Stomach (tissue), 9 donors: Measurements from ENCODE around the gene C20orf173. TPM values are rescaled to one million over a fixed set of nuclear protein-coding genes. Genes with fewer than 3 reads are reported as not detected.

Source experiments
- DNase-seq, 2 donors: peaks; one replicate each; pipeline versions ENCODE4 v3.0.0 to v3.0.0-alpha.2; 2013 to 2019
- H3K27ac ChIP-seq, 5 donors: fragments of 200-600 bp in 4 of 5; sonication (generic) in 4 of 5; one replicate each; pipeline ENCODE4 v1.5.1; 2013 to 2019; ENCODE audit warnings: mild to moderate bottlenecking in 1 of 5, moderate library complexity in 1 of 5
- H3K27me3 ChIP-seq, 3 donors: fragments of 200-600 bp; sonication (generic); one replicate each; pipeline ENCODE4 v1.5.1; 2017 to 2019; ENCODE audit warnings: mixed run types in 1 of 3
- H3K36me3 ChIP-seq, 4 donors: fragments of 200-600 bp; sonication (generic); 1 replicate in 3 of 4; 2 replicates in 1 of 4; pipeline ENCODE4 v1.5.1; 2016 to 2019
- H3K4me1 ChIP-seq, 4 donors: fragments of 200-600 bp; sonication (generic); one replicate each; pipeline ENCODE4 v1.5.1; 2016 to 2019
- H3K4me3 ChIP-seq, 4 donors: fragments of 200-600 bp; sonication (generic) in 3 of 4; one replicate each; pipeline ENCODE4 v1.5.1; 2016 to 2019; ENCODE audit warnings: mild to moderate bottlenecking in 1 of 4
- H3K9me3 ChIP-seq, 4 donors: fragments of 200-600 bp; sonication (generic); one replicate each; pipeline ENCODE4 v1.5.1; 2016 to 2019
- EP300 ChIP-seq: sonication (generic); formaldehyde crosslinking; IDR thresholded peaks from one replicate; pipeline ENCODE4 v1.6.1; 2017; ENCODE audit warnings: antibody characterized with exemption
- POLR2A ChIP-seq, 4 donors: fragments of 450-650 bp; IDR thresholded peaks; one replicate each; pipeline ENCODE4 v1.6.1; 2016; ENCODE audit warnings: antibody characterized with exemption in 4 of 4, control low read depth in 2 of 4, mild to moderate bottlenecking in 1 of 4, moderate library complexity in 1 of 4
- POLR2AphosphoS5 ChIP-seq, 3 donors: sonication (generic); formaldehyde crosslinking; IDR thresholded peaks; one replicate each; pipeline ENCODE4 v1.6.1; 2016; ENCODE audit warnings: antibody characterized with exemption in 3 of 3
- WGBS, 5 donors: extraction: QIAGEN DNeasy Blood & Tissue Kit in 3 of 5; methylation state at CpG; one replicate each; pipeline versions ENCODE4 v1.1.5 to v1.1.7; 2013 to 2018; 5-methylcytosine and 5-hydroxymethylcytosine counted together
- intact Hi-C: fragments of 100-400 bp; cut with DNase I; formaldehyde crosslinking; loops from one replicate; pipeline ENCODE4 v1.15.1; 2023; ENCODE audit warnings: low total_unique reads
- polyA plus RNA-seq, 3 donors: library from polyadenylated mRNA; stranded (reverse); fragments of 200-250 nt; gene quantifications; one replicate each; pipeline ENCODE4 v1.2.3, GENCODE V29; 2013
- total RNA-seq, 5 donors: library from RNA; depleted of rRNA; stranded (reverse); fragments of >200 nt; gene quantifications; one replicate each; pipeline versions ENCODE4 v1.1.0 to v1.2.3, GENCODE V29; 2014 to 2016
- TF ChIP-seq, protein P1 (sequence below), 7 experiments: fragments of 450-650 bp in 4 of 7; fragments of 200-600 bp in 3 of 7; sonication (generic) in 3 of 7; IDR thresholded peaks; one replicate each; pipeline ENCODE4 v1.5.1; 2016 to 2019; ENCODE audit warnings: antibody characterized with exemption in 7 of 7, control low read depth in 2 of 7, mild to moderate bottlenecking in 1 of 7
- donor health status: healthy with polysubstance abuse.
- donor health status: Bipolar disorder and iron deficiency.
- donor health status: healthy.

The C20orf173 gene
- total and polyA plus RNA-seq, 8 donors, result not detected

DNA sequence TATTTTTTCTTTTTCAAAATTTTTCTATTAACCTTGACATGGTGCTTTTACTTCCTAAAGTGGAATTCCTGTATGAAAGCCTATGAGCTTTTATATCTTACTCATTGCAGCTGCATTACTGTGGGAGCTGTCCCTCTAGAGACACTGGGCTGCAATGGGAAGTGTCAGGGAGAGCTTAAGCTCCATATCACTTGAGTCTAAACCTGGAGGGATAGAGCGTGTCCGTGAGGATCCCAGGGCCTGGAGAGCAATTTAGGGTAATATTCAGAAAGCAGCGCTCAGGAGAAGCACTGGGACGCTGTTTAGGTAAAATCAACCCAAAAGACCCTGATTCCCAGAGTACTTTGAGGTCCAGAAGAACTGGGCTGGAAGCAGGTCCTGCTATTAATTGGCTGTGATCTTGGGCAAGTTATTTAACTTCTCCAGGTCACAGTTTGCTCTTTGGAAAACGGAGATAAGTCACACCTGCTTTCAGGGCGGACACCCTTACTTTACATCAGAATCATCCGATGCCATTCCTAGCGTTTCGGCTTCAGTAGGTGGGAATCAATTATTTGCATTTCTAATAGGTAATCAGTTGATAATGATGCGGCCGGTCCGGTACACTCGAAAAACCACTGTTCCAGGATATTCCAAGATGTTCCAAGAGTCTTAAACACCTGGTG, 11.8 kb upstream of the C20orf173 start:
- 17 to 31% (median 23%) methylated on average over 13 of the region's 13 CpGs for WGBS, 5 donors
- Histone ChIP-seq H3K4me1 (peaks cover 16 to 35% (median 30%) of the 10 kb centered on the region in 4 donors), H3K9me3 (no peaks in the 10 kb centered on the region), H3K36me3 (peaks cover 0 to 33% (median 30%) of the 10 kb centered on the region in 4 donors), H3K4me3 (peak overlapping the region; percentile 70 to 94 (median 74)), H3K27ac (peak overlapping the region; percentile 83 to 89 (median 86)), H3K27me3 (no peaks in the 10 kb centered on the region)
- peak in 1 of 2 donors; percentile 33 for DNase-seq
- intact Hi-C loops, result no loop called here
- TF ChIP-seq POLR2AphosphoS5 (IDR thresholded peaks at IDR 0.05) (no peak), POLR2A (IDR thresholded peaks at IDR 0.05) (no peak), EP300 (no peak)
- TF ChIP-seq, protein P1, sequence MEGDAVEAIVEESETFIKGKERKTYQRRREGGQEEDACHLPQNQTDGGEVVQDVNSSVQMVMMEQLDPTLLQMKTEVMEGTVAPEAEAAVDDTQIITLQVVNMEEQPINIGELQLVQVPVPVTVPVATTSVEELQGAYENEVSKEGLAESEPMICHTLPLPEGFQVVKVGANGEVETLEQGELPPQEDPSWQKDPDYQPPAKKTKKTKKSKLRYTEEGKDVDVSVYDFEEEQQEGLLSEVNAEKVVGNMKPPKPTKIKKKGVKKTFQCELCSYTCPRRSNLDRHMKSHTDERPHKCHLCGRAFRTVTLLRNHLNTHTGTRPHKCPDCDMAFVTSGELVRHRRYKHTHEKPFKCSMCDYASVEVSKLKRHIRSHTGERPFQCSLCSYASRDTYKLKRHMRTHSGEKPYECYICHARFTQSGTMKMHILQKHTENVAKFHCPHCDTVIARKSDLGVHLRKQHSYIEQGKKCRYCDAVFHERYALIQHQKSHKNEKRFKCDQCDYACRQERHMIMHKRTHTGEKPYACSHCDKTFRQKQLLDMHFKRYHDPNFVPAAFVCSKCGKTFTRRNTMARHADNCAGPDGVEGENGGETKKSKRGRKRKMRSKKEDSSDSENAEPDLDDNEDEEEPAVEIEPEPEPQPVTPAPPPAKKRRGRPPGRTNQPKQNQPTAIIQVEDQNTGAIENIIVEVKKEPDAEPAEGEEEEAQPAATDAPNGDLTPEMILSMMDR (IDR thresholded peaks at IDR 0.05), result no peak

DNA sequence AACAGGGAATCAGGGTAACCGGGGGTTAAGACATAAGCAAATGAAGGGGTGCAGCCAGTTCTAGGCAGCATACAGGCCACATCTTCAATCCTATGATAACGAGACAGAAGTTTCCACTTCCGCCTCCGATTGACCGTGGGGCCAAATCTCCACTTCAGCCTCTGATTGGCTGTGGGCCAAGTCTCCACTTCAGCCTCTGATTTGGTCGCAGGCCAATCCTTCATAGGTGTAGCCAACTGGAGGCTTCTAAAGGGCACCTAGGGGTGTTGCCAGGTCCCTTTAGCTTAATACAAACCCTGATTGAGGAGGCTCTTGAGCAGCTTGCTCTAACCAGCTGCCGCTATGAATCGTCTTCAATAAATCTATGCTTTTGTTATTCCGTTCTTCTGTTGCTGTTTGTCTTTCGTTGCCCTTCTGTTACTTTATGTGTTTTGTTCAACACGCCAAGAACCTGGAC, 10.3 kb upstream of the C20orf173 start:
- H3K27ac ChIP-seq, result peak overlapping the region in 2 of 5 donors; percentile 3 to 27
- H3K4me3 ChIP-seq, result no peak overlapping the region
- peaks cover 0 to 19% (median 17%) of the 10 kb centered on the region in 4 donors for H3K36me3 ChIP-seq
- H3K27me3 ChIP-seq, result no peaks in the 10 kb centered on the region
- peak; percentile 91 for DNase-seq
- peaks cover 16 to 35% (median 30%) of the 10 kb centered on the region in 4 donors for H3K4me1 ChIP-seq
- intact Hi-C loops, result no loop called here
- 23 to 35% (median 30%) methylated on average over 11 of the region's 11 CpGs for WGBS, 5 donors
- H3K9me3 ChIP-seq, result no peaks in the 10 kb centered on the region
- TF ChIP-seq POLR2AphosphoS5 (IDR thresholded peaks at IDR 0.05), result peak in 2 of 3 donors; percentile 23 to 72
- TF ChIP-seq, protein P1 (IDR thresholded peaks at IDR 0.05), result no peak

DNA sequence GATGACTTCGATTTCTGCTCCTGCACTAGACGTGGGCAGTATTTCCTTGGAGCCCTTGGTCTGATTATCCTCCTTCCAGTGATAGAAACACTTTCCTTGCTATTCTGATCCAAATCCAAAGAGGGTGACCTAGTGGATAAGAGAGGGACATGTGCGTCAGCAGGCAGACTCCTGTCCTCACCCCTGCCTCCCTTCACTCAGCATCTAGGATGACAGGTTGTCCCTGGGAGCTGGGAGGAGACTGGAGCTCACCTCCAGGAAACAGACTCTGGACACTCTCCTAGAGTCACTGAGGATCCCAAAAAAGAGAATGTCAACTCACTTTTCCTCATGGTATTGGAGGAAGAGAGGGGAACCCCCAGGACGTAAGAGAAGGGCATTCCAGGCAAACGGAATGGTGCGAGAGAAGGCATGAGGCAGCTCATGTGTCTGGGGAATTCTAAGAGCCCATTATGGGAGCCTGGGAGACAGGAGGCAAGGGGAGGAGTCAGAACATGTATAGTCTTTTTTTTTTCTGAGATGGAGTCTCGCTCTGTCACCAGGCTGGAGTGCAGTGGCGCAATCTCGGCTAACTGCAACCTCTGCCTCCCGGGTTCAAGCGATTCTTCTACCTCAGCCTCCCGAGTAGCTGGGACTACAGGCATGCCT, 2.2 kb downstream of the C20orf173 start:
- Histone ChIP-seq H3K27me3 (no peaks in the 10 kb centered on the region), H3K27ac (no peak overlapping the region), H3K36me3 (no peaks in the 10 kb centered on the region), H3K4me1 (no peaks in the 10 kb centered on the region), H3K4me3 (no peak overlapping the region), H3K9me3 (no peaks in the 10 kb centered on the region)
- TF ChIP-seq POLR2A (IDR thresholded peaks at IDR 0.05) (no peak), EP300 (no peak), POLR2AphosphoS5 (IDR thresholded peaks at IDR 0.05) (no peak)
- TF ChIP-seq, protein P1 (IDR thresholded peaks at IDR 0.05), result no peak
- WGBS, 5 donors, result 78 to 89% (median 86%) methylated on average over 12 of the region's 12 CpGs
- intact Hi-C loops, result no loop called here
- DNase-seq, result no peak

DNA sequence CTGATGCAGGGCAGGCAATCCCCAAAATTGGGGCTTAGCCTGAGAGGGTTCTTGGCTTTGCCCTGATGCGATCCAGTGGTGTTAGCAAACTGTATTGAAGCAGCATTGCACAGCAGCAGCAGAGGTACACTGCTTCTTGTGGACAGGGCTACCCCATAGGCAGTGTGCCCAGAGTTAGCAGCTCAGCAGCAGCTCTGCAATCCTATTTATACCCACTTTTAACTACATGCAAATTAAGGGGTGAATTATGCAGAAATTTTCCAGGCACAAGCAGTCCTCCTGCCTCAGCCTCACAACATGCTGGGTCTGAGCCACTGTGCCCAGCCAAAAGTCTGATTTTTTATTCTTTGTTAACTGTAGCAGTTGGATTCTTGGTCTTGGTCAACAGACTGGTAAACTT, 3.8 kb downstream of the C20orf173 start:
- Histone ChIP-seq H3K9me3 (no peaks in the 10 kb centered on the region), H3K27ac (no peak overlapping the region), H3K36me3 (no peaks in the 10 kb centered on the region), H3K27me3 (no peaks in the 10 kb centered on the region), H3K4me1 (no peaks in the 10 kb centered on the region), H3K4me3 (no peak overlapping the region)
- TF ChIP-seq POLR2AphosphoS5 (IDR thresholded peaks at IDR 0.05) (no peak), POLR2A (IDR thresholded peaks at IDR 0.05) (no peak), EP300 (no peak)
- TF ChIP-seq, protein P1 (IDR thresholded peaks at IDR 0.05), result no peak
- no peak for DNase-seq
- intact Hi-C loops, result no loop called here
- WGBS, 5 donors, result 82 to 100% (median 100%) methylated on average over 1 of the region's 1 CpG
